Glomerular endothelial cell (primary cell): Measurements from ENCODE around the gene CKAP4. TPM values are rescaled to one million over a fixed set of nuclear protein-coding genes. Genes with fewer than 3 reads are reported as not detected.

Source experiments
- DNase-seq: peaks from one replicate; pipeline ENCODE4 v3.0.0-alpha.2; 2011; ENCODE audit warnings: low read depth, low spot score; ENCODE audit errors: extremely low read depth
- total RNA-seq: library from RNA; depleted of rRNA; stranded (reverse); fragments of >200 nt; gene quantifications from 2 replicates; pipeline ENCODE4 v1.2.3, GENCODE V29; 2015

The CKAP4 gene
- total RNA-seq, 1 donor from 2014 or later, result 321 TPM

- no peak for DNase-seq
Observed at GRCh38 chr12:106243620-106244019, 4.2 kb downstream of the CKAP4 start.

- no peak for DNase-seq
Observed at GRCh38 chr12:106240821-106241220, 7.0 kb downstream of the CKAP4 start.

- no peak for DNase-seq
Observed at GRCh38 chr12:106239951-106240335, 7.9 kb downstream of the CKAP4 start.

- DNase-seq, result no peak
Observed at GRCh38 chr12:106239241-106239950, 8.4 kb downstream of the CKAP4 start.

GRCh38 chr12:106238146-106238545 is 9.7 kb downstream of the CKAP4 start:
- no peak for DNase-seq

- no peak for DNase-seq
Observed at GRCh38 chr12:106235770-106236169, 12.1 kb downstream of the CKAP4 start.

GRCh38 chr12:106234449-106234848 is 13.4 kb downstream of the CKAP4 start:
- no peak for DNase-seq

GRCh38 chr12:106233011-106233410 is 14.8 kb downstream of the CKAP4 start:
- no peak for DNase-seq

GRCh38 chr12:106229036-106229591 is 18.7 kb downstream of the CKAP4 start:
- DNase-seq, result no peak

- no peak for DNase-seq
Observed at GRCh38 chr12:106228320-106228710, 19.5 kb downstream of the CKAP4 start.

- no peak for DNase-seq
Observed at GRCh38 chr12:106227641-106228319, 20.0 kb downstream of the CKAP4 start.

GRCh38 chr12:106226884-106227640 is 20.8 kb downstream of the CKAP4 start:
- no peak for DNase-seq

GRCh38 chr12:106224355-106224706 is 23.5 kb downstream of the CKAP4 start:
- no peak for DNase-seq

- DNase-seq, result no peak
Observed at GRCh38 chr12:106223485-106224354, 24.1 kb downstream of the CKAP4 start.

GRCh38 chr12:106220536-106220935 is 27.3 kb downstream of the CKAP4 start:
- no peak for DNase-seq

GRCh38 chr12:106219043-106219442 is 28.8 kb downstream of the CKAP4 start:
- DNase-seq, result no peak

GRCh38 chr12:106217706-106218105 is 30.1 kb downstream of the CKAP4 start:
- DNase-seq, result no peak

- no peak for DNase-seq
Observed at GRCh38 chr12:106214571-106214970, 33.2 kb downstream of the CKAP4 start.

GRCh38 chr12:106213662-106214061 is 34.2 kb downstream of the CKAP4 start:
- no peak for DNase-seq

GRCh38 chr12:106211973-106212372 is 35.8 kb downstream of the CKAP4 start:
- DNase-seq, result no peak
